HG03039 (cell line): ENCODE measurements around the gene CNIH3.
"Not testable (repeated sequence)": the region's sequence is repeated elsewhere in the genome, so short reads cannot be mapped to it uniquely, and the experiment has no call there.

Source experiments
- ATAC-seq: cut with Tn5 transposase; IDR thresholded peaks from one replicate; pipeline ENCODE4 v1.9.1; 2021; ENCODE audit warnings: mild to moderate bottlenecking, moderate library complexity; ENCODE audit not compliant: unreplicated experiment

Gene CNIH3

GRCh38 chr1:224684979-224685425, 68.9 kb downstream of the CNIH3 start:
- no peak for ATAC-seq

DNA sequence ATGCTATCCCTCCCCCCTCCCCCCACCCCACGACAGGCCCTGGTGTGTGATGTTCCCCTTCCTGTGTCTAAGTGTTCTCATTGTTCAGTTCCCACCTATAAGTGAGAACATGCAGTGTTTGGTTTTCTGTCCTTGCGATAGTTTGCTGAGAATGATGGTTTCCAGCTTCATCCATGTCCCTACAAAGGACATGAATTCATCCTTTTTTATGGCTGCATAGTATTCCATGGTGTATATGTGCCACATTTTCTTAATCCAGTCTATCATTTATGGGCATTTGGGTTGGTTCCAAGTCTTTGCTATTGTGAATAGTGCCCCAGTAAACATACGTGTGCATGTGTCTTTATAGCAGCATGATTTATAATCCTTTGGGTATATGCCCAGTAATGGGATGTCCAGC, 70.0 kb downstream of the CNIH3 start:
- not testable (repeated sequence) for ATAC-seq

- ATAC-seq = no peak
Measured at GRCh38 chr1:224687465-224687864, 71.3 kb downstream of the CNIH3 start.

- no peak for ATAC-seq
Measured at GRCh38 chr1:224689374-224689773, 73.3 kb downstream of the CNIH3 start.

DNA sequence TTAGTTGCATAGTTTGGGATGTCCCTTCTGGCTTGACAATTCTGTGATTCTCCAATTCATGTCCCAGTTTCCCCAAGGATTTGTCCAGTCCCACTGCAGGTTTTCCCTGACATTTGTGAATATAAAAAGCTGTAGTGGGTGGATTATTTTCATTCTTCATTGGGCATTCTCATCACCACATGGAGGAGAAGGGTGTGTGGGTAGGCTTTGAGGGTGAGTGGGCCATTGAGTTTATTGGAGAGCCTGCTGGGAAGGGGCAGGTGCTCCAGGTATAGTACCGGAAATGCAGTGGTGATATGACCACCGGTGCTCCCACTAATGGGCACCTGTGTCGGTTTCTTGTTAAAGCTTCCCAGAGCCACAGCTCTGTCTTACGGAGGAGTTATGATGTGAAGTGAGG, 74.5 kb downstream of the CNIH3 start:
- no peak for ATAC-seq

DNA sequence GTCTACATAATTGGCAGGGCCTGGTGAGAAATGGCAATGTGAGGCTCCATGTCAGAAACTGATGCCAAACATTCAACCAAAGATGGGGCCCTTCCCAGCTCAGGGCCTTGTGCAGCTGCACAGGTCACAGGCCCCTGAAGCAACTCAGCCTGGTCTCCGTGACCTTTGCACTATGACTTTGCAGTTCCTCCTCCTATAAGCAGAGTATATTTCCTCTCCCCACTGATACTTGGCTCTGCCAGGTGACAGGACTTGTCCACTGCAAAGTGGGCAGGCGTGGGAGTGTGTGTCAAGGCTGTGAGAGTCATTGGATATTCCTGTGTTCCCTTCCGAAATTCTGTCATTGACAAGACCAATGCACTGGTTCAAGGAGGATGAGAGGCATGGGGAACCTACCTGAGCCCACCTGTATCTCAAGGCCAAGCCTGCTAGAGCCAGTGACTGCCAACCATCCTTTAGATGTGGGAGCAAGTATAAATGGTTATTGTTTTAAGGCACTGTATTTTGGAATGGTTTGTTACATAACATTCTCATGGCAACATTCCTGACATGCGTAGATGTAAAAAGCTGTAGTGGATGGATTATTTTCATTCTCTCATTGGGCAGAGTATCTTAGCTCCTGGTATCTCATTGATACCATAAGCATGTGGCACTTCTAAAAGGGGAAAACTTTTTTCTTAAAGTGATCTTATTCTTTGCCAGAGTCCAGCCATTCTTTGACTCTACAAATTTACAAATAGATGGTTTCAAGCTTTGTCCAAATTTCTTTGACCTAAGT, 75.2 kb downstream of the CNIH3 start:
- no peak for ATAC-seq

DNA sequence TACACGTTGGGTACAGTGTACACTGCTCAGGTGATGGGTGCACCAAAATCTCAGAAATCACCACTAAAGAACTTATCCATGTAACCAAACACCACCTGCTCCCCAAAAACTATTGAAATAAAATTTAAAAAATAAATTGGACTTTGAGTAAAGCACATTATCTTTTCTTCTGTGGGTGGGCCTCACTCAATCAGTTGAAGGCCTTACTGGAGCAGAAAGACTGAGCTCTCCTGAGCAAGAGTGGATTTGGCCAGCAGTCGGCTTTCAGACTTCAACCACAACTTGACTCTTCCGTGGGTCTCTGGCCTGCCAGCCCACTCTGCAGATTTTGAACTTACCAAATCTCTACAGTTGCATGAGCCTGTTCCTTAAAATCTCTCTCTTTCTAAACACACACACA, 78.9 kb downstream of the CNIH3 start:
- ATAC-seq = no peak

GRCh38 chr1:224696021-224696420, 79.9 kb downstream of the CNIH3 start:
- no peak for ATAC-seq

- ATAC-seq = no peak
Measured at GRCh38 chr1:224696891-224697765, 81.0 kb downstream of the CNIH3 start.

- no peak for ATAC-seq
Measured at GRCh38 chr1:224698015-224698451, 81.9 kb downstream of the CNIH3 start.

DNA sequence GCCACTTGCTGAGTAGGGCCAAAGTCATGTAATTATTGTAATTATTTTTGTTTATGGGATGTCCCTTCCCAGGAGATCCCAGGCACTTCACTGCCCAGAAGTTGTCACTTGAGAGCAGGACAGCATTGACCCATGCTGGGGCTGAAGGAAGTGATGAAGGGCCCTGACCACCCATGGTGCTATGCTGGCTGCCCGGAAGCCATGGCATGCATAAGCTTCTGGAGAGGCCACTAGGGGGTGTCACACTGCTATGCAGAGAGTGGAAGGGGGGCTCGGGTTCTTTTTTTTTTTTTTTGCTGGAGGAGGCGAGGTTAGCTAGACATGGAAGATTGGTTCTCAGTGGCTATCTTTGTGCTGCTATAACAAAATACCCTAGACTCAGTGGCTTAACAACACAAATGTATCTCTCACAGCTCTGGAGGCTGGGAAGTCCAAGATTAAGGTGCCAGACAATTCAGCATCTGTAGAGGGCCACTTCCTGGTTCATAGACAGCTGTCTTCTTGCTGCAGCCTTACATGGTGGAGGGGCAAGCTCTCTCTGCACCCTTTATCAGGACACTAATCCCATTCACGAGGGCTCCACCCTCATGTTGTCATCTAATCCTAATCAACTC, 84.9 kb downstream of the CNIH3 start:
- peak; percentile 53 for ATAC-seq

DNA sequence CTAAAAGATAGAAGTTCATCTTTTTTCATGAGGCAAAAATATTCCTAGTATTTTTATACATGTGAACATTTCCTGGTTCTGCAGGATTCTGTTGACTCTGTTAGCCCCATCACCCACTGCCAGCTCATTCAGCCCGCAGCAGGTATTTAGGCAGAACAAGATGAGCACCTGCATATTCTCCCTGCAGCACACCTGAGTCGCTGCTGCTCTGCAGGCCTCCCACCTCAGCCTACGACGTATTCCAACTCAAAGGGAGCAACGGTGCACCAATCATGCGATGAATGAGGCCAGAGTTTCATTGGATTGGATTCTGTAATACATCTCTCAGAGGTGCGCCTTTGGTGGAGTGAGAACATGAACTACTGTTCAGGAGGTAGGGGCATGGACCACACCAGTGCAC, 87.6 kb downstream of the CNIH3 start:
- ATAC-seq = no peak

- ATAC-seq = no peak
Measured at GRCh38 chr1:224704107-224704735, 88.1 kb downstream of the CNIH3 start.

GRCh38 chr1:224705578-224705977, 89.5 kb downstream of the CNIH3 start:
- ATAC-seq = no peak

DNA sequence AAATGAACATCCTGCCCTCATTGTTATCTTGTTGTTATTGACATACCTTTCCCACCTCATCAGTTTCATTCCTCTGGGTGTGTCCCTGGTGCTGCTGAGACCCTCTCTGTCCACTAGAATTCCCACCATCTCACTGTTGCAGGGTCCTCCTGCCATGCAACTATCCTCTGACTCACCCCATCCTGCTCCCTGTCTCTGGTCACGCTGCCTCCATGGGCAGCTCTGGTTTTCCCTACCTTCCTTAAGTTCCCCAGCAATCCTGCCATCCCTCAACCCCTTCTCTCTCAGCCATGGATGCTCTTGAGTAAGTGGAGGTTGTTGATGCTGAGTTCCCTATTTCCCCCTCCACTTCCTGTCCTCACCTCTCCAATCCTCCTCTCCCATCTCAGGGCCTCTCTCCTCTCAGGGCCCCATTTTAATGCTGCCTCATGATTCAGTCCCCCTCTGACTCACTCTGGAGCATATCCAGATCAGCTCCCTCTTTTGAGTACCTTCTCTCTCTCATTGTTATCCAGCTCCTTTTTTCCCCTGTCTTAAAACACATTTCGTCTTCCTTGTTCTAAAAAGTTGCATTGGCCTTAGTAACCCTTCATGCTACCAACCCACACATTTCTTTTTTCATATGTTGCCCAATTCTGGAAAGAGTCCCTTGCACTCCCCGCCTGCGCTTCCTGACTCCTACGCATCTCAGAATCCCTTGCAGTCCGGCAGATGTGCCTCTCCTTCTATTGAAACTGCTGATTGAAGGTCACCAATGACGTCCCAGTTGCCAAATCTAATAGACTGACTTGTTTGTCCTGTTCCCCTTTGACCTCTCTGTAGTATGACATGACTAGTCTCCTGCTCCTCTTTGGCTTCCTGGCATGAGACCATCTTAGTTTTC, 92.0 kb downstream of the CNIH3 start:
- ATAC-seq = peak; percentile 52

DNA sequence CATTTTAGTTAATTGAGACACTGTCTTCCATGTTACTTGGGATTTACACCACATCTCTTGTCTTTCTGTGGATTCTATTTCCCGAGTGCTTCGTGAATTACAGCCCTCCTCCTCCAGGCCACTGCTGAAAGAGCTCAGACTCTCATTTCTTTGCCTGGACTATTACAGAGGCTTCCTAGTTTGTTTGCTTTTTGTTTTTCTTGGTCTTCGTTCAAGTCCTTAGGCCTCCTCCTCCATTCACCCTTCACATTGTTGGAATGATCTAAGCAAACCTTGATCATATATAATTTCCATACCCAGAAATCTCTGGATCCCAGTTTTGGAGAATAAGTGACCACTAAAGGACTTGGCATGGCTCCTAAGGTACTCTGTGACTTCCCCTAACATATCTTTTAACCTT, 94.1 kb downstream of the CNIH3 start:
- ATAC-seq = no peak

- ATAC-seq = not testable (repeated sequence)
Measured at GRCh38 chr1:224711231-224711756, 95.2 kb downstream of the CNIH3 start.

DNA sequence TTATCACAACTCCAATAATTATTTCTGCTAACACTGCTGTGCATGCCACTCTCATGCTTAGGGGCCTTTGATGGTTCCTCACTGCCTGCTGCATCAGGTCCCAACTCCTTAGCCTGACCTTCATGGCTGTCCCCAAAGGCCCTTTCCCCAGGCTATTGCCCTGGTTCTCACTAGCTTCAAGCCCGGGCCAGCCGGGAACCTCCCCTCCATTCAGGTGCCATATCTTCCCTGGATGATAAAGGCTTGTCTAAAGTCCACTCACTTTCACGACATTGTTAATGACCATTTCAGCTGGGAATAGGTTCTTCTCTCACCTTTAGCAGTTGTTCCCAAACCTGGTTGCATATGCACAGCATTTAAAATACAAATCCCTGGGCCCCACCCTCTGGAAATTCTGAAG, 95.8 kb downstream of the CNIH3 start:
- ATAC-seq = no peak

DNA sequence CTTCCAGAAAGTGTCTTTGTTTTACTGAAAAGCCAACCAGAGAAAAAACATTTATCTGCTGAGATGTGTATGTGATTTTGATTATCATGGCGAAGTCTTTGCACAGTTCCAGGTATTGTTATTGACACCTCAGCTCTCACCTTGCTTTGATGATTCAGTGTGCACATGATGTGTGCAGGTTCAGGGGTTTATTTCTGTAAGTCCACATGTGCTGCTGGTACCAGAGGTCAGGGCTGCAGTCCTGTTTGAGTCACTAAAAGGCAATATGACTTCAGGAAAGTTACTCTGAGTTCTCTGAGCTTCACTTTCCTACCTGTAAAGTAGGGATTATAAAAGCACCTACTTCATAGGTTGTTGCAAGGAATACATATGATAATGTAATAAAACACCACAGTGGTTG, 97.1 kb downstream of the CNIH3 start:
- no peak for ATAC-seq

- ATAC-seq = no peak
Measured at GRCh38 chr1:224714553-224714952, 98.4 kb downstream of the CNIH3 start.
